Stimulated activated naive CD4-positive, alpha-beta T cell treated with Interleukin-2 at 50 U/mL for 16 hours (primary cell): ENCODE data around the gene KRT1.

Experiments
- DNase-seq: peaks from one replicate; lab custom pipeline; 2025; lab: John Stamatoyannopoulos, UW

Gene KRT1

GRCh38 chr12:52698651-52699340 lies 18.6 kb upstream of the KRT1 start:
- no peak for DNase-seq

- DNase-seq = no peak
Measured at GRCh38 chr12:52697058-52697582, 16.9 kb upstream of the KRT1 start.

- DNase-seq = no peak
Measured at GRCh38 chr12:52696588-52696987, 16.4 kb upstream of the KRT1 start.

GRCh38 chr12:52695039-52695438 lies 14.8 kb upstream of the KRT1 start:
- no peak for DNase-seq

GRCh38 chr12:52694151-52694550 lies 13.9 kb upstream of the KRT1 start:
- no peak for DNase-seq

- DNase-seq = no peak
Measured at GRCh38 chr12:52693261-52693660, 13.1 kb upstream of the KRT1 start.

- DNase-seq = no peak
Measured at GRCh38 chr12:52692254-52692653, 12.0 kb upstream of the KRT1 start.

GRCh38 chr12:52691841-52692150 lies 11.6 kb upstream of the KRT1 start:
- DNase-seq = no peak

GRCh38 chr12:52691076-52691840 lies 11.1 kb upstream of the KRT1 start:
- peak; percentile 35 for DNase-seq

GRCh38 chr12:52690351-52691075 lies 10.3 kb upstream of the KRT1 start:
- DNase-seq = no peak

GRCh38 chr12:52689936-52690335 lies 9.7 kb upstream of the KRT1 start:
- DNase-seq = no peak

GRCh38 chr12:52689239-52689638 lies 9.0 kb upstream of the KRT1 start:
- no peak for DNase-seq

- DNase-seq = no peak
Measured at GRCh38 chr12:52688481-52688880, 8.3 kb upstream of the KRT1 start.

GRCh38 chr12:52687497-52688385 lies 7.5 kb upstream of the KRT1 start:
- no peak for DNase-seq

GRCh38 chr12:52686756-52687487 lies 6.7 kb upstream of the KRT1 start:
- no peak for DNase-seq

GRCh38 chr12:52686063-52686462 lies 5.9 kb upstream of the KRT1 start:
- DNase-seq = no peak

GRCh38 chr12:52685406-52685890 lies 5.2 kb upstream of the KRT1 start:
- DNase-seq = no peak

GRCh38 chr12:52684431-52684830 lies 4.2 kb upstream of the KRT1 start:
- no peak for DNase-seq

- no peak for DNase-seq
Measured at GRCh38 chr12:52683575-52684300, 3.5 kb upstream of the KRT1 start.

GRCh38 chr12:52682938-52683574 lies 2.8 kb upstream of the KRT1 start:
- no peak for DNase-seq
